Activated gamma-delta T cell treated with Interleukin-2 at 50 U/mL for 16 hours (primary cell): Measurements from ENCODE around the gene NR2F1.
"Not testable (repeated sequence)": the region's sequence is repeated elsewhere in the genome, so short reads cannot be mapped to it uniquely, and the experiment has no call there.

Experiments
- DNase-seq: peaks from one replicate; pipeline ENCODE4 v3.0.0-alpha.2; 2020

The NR2F1 gene

DNA sequence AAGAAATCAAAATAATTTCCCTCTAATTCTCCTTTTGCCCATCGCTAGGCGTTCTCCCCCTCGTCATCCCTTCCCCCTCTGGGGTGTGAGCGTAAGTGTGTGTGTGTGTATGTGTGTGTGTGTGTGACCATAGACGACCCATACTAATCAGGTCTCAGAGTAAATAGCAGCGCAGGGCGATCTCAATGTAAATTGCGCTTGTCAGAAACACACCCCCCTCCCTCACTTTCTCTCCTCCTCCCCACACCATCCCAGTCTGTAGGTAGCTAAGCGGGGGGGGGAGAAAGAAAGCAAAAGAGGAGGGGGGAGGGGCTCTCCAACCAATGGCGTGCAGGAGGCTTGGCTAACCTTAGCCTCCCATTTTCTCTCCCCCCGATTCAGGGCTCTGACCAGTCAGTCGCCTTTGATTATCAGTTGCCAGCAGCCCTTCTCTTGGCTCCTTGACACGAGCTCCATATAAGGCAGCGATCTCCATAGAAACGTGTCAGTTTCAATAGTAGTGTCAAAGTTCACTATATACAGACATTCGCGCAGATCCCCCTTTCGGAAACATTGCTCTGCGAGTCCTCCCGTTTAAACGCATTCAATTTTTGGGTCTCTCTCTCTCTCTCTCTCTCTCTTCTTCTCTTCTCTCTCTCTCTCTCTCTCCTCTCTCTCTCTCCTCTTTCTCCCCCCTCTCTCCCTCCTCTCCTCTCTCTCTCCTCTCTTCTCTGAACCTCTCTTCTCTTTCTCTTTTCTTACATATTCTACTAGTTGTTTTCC is at the start of gene NR2F1:
TSS of gene NR2F1 (plus strand) at position 546 of the 762 bp plus-strand sequence. CDS start 1,802 bp downstream, outside the sequence.
- no peak for DNase-seq

DNA sequence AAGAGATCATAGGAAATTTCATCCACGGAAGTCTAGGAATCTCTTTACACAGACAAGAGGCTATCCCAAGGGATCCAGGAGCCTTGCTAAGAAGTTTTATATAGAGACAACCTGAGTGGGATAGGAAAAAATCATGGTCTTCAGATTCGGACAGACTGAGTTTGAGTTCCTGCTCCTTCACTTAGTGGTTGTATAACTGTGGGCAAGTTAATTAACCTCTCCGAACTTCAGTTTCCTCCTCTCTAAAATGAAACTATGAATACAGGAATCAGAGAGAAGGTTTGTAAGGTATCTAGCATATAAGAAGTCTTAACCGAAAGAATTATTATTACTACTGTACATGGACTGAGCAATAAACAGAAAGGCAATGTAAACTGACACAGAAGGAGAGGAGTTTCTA is 37.1 kb upstream of the NR2F1 start:
- no peak for DNase-seq

GRCh38 chr5:93549594-93549993 is 33.4 kb upstream of the NR2F1 start:
- DNase-seq = not testable (repeated sequence)

GRCh38 chr5:93557021-93557604 is 25.9 kb upstream of the NR2F1 start:
- DNase-seq = no peak

GRCh38 chr5:93566091-93566490 is 16.9 kb upstream of the NR2F1 start:
- no peak for DNase-seq

DNA sequence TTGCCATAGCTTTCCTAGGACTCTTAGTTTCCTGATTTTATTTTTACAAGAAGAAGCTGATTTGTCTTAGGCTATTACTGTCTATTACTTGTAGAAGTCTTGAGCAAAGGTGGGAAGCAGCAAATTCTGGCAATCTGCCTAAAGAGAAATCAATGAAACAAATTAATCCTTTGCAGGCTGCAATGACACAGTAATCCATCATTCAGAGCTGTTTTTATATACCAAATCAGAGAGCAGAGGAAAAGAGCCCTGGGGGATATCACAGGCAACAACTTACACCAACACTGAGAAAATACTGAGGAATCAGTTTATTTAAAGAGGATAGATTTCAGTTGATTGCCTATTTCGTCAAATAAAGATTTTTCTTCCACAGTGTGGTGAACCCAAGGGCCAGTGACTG is 15.6 kb upstream of the NR2F1 start:
- no peak for DNase-seq

GRCh38 chr5:93569300-93570160 is 13.5 kb upstream of the NR2F1 start:
- no peak for DNase-seq

DNA sequence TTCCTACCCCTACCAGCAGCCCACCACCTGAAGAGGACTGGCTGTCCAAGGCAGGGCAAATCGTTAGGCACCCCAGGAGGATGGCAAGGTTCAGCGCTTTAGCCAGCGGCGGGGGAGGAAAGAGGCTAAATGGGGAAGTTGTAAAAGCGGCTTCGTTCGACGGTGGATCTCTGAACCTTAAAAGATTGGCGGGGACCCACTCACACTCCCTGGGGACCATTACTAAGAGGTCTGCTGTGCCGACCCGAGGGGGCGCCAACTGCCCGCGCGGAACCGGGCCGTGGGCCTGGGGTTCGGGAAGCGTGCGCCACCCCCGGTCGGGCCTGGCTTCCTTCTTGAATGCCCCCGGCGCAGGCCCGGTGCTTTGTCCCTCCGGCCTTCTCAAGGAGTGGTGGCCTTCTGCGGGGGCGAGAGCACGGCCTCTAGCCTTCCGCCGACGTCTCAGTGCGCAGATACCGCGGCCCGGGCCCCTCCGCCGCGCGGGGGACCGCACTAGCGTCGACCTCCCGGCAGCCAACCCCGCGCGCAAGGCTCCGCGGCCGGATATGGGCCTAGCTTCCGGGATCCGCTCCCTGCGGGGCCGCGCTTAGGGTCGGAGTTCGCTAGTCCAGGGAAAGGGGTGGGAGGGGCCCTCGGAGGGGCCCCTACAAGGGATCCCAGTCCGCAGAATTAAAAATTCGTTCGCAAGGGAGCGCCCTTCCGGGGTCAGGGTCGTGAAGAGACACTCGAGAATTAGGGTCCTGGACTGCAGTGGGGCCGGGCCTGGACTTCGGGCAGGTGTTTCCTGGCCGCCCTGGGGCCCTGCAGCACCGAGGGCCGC is 12.5 kb upstream of the NR2F1 start:
- DNase-seq = no peak

GRCh38 chr5:93571114-93571949 is 11.7 kb upstream of the NR2F1 start:
- DNase-seq = no peak

- DNase-seq = no peak
These were observed 10.9 kb upstream of the NR2F1 start for GRCh38 chr5:93572101-93572607.

DNA sequence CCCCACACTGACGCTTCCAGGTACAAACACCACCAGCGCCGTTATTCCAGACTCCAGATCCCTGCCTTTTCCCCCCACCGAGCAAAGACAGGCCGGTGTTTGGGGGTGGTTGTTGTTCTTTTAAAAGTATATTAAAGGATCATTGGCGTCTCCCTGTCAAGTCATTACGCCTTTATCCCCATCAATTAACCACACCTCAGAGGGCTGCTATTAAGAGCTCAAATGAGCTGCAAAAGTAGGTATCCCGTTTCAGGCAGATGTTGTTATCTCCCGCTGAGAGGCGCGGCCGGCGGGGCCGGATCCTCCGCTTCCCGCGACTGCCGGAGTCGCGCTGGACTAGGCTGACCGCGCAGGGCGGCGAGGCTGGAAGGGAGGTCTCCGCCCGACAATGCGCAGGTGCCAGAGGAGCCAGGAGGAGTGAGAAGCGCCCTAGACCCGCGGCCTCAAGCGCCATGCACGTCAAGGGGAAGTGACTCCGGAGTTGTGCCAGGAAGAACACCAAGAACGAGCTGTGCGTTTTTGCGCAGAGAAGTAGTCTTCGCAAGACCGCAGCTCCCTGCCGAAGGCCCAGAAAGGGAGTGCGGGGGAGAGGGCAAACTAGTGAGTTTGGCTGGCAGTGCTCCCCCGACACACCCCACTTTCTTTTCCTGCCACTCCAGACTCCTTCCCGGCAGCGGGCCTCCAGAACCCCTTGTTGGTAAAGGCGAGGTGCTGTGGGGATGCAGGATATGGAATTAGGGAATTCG is 10.2 kb upstream of the NR2F1 start:
- DNase-seq = no peak

DNA sequence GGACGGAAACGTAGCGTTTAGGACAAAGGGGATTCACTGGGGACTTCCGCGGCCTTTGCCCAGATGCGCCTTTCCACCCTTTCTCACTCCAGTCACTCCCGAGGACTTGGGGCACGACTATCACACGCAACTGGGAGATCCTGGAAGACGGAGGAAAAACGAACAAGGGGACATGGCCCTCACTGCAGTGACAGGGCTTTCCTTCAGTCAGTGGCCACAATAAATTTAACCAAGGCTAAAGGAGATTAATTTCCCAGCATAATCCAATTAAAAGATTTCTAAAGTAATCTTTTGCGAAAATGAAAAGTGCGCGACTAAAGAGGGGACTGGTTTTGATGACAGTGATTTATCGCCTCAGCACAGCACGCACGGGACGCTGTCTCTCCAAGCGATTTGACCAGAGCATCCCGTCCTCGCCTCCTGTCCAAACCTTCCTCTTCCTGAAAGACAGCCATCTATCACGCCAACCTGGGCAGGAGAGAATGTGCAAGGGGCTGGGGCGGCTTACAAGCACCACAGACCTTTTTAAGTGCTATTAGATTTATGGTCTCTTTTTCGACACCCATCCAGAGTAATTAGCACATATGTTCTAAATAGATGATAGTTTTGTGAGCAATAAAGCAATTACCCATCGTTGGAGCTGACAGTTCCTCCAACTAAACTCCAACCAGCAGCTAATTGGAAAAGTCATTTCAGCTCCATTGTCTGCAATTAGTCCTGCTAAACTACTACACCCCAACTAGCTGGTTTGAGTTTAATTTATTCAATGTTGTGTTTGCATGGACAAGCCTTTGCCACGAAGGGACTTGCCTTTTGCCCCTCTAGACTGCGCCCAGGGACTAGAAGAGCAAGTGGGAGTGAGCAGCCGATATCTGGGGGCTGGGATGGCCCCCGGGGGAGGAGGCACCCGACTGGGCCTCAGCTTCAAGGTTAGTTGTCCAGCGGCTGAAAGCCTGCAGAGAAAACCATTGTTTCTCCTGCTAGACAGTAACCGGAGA is 9.4 kb upstream of the NR2F1 start:
- no peak for DNase-seq

- no peak for DNase-seq
These were observed 8.3 kb upstream of the NR2F1 start for GRCh38 chr5:93574491-93575305.

DNA sequence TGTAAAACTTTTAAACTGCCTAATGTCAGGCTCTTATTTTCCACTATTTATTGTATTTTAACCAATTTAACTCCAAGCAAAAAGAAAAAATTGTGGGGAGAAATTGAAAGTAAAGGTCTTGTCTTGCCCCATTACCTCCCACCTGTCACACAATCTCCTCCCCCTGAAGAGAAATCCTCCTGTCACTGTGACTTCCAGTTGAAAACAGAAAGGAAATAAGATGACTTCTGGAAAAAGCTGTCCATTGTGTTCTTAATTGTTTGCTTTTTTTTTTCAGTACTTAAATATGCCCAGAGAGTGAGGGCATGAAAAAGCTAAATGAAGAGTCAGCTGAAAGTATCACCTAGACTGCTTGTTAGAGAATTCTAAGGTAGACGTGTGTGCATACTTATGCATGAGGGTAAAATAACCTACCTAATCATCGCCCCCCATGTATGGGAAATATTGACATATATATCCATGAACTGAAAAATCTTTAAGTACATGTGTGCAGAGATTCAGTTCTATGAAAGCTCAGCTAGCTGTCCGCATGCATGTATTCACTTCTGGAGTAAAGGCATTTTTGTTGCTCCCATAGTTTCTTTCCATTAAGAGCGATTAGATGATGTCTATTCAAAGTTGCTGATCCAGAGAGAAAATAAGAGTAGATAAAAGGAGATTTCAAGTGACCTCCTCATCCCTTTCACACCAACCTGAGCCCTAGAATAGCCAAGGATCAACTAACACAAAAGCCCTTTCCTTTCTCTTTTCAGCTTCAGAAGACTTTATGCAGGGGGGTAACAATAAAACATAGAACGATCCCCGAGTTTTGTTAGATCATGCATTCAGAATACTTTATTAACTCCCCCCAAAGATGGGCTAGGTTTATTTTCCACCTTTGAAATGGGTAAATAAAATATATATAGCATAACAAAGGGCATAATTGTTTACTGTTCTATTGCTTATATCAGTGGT is 7.3 kb upstream of the NR2F1 start:
- no peak for DNase-seq

DNA sequence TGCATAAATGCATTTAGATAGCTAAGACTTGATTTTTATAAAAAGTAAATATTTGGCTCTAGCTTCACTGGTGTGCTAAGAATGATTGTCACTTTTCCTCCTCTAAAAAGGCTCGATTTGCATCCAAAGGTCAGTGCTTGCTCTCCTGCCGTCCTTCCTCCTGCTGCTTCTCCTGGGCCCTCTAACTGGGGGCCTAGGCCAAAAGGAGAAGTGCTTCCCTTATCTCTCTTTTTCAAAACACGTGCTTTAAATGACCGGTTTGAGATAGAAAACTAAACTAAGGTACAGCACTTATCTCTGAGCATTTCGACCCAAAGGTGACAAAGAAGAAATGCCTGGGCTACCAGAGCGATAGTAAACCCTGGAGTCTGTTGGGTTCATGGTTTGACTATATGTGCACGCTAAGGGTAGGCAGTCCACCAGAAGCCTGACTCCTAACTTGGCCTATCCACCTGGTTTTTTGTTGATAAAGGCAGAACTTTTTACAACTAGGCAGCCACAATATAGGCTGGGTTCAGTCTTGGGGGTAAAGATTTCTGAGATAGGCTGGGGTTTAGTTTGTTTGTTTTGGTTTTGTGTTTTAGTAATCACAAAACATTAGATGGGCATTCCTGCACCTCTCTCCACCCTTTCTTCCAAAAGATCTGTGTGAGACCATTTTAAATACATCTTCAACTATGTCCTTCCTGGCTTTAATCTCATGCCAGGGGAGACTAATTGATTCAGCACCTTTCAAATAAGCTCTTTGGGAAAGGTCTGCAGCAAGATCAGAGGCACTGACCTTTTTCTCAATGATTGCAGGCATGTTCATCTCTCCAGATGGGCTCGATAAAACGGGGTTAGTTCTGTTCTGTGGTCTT is 5.8 kb upstream of the NR2F1 start:
- DNase-seq = no peak
